Activated CD8-positive, alpha-beta T cell treated with anti-CD3 and anti-CD28 coated beads for 36 hours (primary cell): ENCODE measurements around the gene OR52N2. TPM values are rescaled to one million over a fixed set of nuclear protein-coding genes. Genes with fewer than 3 reads are reported as not detected.

Experiments used
- ATAC-seq: fragments of 200-7000 bp; cut with Tn5 transposase; one replicate; pipeline ENCODE4 v1.10.0; 2021; ENCODE audit warnings: mild to moderate bottlenecking, moderate library complexity
- CTCF ChIA-PET: fragments of 350-600 bp; sonication (Branson Sonifier 250); formaldehyde crosslinking; loops from one replicate; lab custom pipeline; 2021; ENCODE audit warnings: antibody characterized with exemption; lab: Charles Lee
- POLR2A ChIA-PET: fragments of 350-600 bp; sonication (Branson Sonifier 250); formaldehyde crosslinking; loops from one replicate; lab custom pipeline; 2021; ENCODE audit warnings: antibody characterized with exemption; lab: Charles Lee
- DNase-seq: peaks from one replicate; pipeline ENCODE4 v3.0.0-alpha.2; 2020
- H3K27ac Mint-ChIP-seq: one replicate; pipeline ENCODE4 v1.8.0; 2021; ENCODE audit warnings: mild to moderate bottlenecking, mixed read lengths
- H3K27me3 Mint-ChIP-seq: one replicate; pipeline ENCODE4 v1.8.0; 2021; ENCODE audit warnings: mixed read lengths
- H3K36me3 Mint-ChIP-seq: one replicate; pipeline ENCODE4 v1.8.0; 2021; ENCODE audit warnings: low read depth, mixed read lengths
- H3K4me1 Mint-ChIP-seq: one replicate; pipeline ENCODE4 v1.8.0; 2021; ENCODE audit warnings: low read depth, mixed read lengths
- H3K4me3 Mint-ChIP-seq: one replicate; pipeline ENCODE4 v1.8.0; 2021; ENCODE audit warnings: mild to moderate bottlenecking, moderate library complexity, mixed read lengths
- H3K9me3 Mint-ChIP-seq: one replicate; pipeline ENCODE4 v1.8.0; 2021; ENCODE audit warnings: mixed read lengths
- CTCF ChIP-seq: fragments of 200-600 bp; IDR thresholded peaks from one replicate; pipeline ENCODE4 v1.8.0; 2022; ENCODE audit warnings: antibody characterized with exemption, mild to moderate bottlenecking
- intact Hi-C: fragments of 100-400 bp; cut with micrococcal nuclease; formaldehyde crosslinking; loops from one replicate; pipeline ENCODE4 v1.10.0; 2022
- total RNA-seq, 2 experiments: library from RNA; stranded (reverse); gene quantifications; one replicate each; pipeline ENCODE4 v1.2.3, GENCODE V29; 2021

The OR52N2 gene
- total RNA-seq, 2 experiments from 2014 or later, result not detected

DNA sequence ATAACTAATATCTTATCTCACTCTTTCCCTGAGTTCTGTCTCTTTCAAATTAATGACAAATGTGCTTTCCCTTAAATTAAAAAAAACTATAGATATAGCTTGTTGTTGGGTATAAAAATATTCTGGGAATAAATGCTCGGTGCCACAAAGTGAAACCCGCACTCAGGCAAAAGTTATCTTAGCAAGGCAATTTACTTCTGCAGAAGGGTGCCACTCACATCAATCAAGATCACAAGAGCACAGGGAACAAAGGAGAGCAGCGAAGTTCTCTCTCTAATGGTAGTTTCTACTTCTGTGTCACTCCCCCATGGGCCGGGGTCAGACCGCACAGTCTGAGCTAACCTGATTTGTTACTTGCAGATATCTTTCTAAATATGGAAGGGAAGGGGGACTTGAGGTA is 4.7 kb upstream of the OR52N2 start:
- intact Hi-C loops, result loop anchor here (10.0 kb wide), 1 partner anchor 679 kb away; no protein-coding TSS in a partner anchor
- Mint-ChIP-seq H3K27ac (no peak overlapping the region), H3K4me3 (no peak overlapping the region), H3K36me3 (no peaks in the 10 kb centered on the region), H3K27me3 (peaks cover 14% of the 10 kb centered on the region), H3K9me3 (peaks cover 10% of the 10 kb centered on the region), H3K4me1 (peaks cover 2% of the 10 kb centered on the region)
- ATAC-seq (no peak), DNase-seq (no peak)
- ChIA-PET POLR2A (no interaction called here), CTCF (no interaction called here)
- TF ChIP-seq CTCF, result no peak

DNA sequence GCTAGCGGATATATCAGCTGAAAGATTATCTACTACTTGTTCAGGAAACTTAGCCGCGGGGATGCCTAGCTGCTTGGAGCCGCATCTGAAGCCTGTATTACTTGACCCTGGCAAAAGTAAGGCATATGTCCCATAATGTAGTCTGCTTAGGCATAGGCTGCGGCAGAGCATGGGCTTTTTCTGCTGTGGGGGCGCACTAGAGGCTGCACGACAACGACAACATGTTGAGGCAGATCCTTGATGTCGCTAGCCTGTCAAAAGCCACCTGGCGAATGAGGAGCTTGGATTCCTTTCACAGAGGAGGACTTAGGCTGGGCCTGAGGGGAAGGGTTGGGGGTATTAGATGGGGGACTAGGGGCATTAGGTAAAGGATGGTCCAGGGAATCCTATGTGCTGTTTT is 1.1 kb upstream of the OR52N2 start:
- TF ChIP-seq CTCF, result no peak
- ATAC-seq (no peak), DNase-seq (peak; percentile 7)
- peaks cover 22% of the 10 kb centered on the region for H3K27me3 Mint-ChIP-seq
- CTCF ChIA-PET, result interaction anchor here (0.6 to 1.4 kb wide), 6 partner anchors 8 to 336 kb away, joined by 3 to 5 read pairs (median 3); partner anchors contain the start of gene TRIM5
- peaks cover 10% of the 10 kb centered on the region for H3K9me3 Mint-ChIP-seq
- intact Hi-C loops, result loop anchor here (5.0 to 10.0 kb wide), 2 partner anchors 115 to 683 kb away; no protein-coding TSS in a partner anchor
- H3K4me3 Mint-ChIP-seq, result no peak overlapping the region
- POLR2A ChIA-PET, result no interaction called here
- no peaks in the 10 kb centered on the region for H3K36me3 Mint-ChIP-seq
- H3K4me1 Mint-ChIP-seq, result peaks cover 6% of the 10 kb centered on the region
- no peak overlapping the region for H3K27ac Mint-ChIP-seq

GRCh38 chr11:5809122-5809519 is 397 bp downstream of the OR52N2 start:
- H3K9me3 Mint-ChIP-seq, result peaks cover 4% of the 10 kb centered on the region
- ChIA-PET CTCF (interaction anchor here (0.9 to 2.0 kb wide), 8 partner anchors 10 to 1173 kb away, joined by 3 to 13 read pairs (median 4); partner anchors contain the start of genes OR51D1, TRIM22 and TRIM5), POLR2A (interaction anchor here (0.6 kb wide), 1 partner anchor 336 kb away, joined by 3 read pairs; no protein-coding TSS in a partner anchor)
- H3K27me3 Mint-ChIP-seq, result peaks cover 15% of the 10 kb centered on the region
- no peaks in the 10 kb centered on the region for H3K36me3 Mint-ChIP-seq
- peak; percentile 3 for DNase-seq
- ATAC-seq, result peak; percentile 34
- peak overlapping the region; percentile 57 for H3K27ac Mint-ChIP-seq
- H3K4me1 Mint-ChIP-seq, result peaks cover 6% of the 10 kb centered on the region
- intact Hi-C loops, result loop anchor here (5.0 to 10.0 kb wide), 2 partner anchors 117 to 684 kb away; no protein-coding TSS in a partner anchor
- TF ChIP-seq CTCF, result no peak
- peak overlapping the region; percentile 85 for H3K4me3 Mint-ChIP-seq

GRCh38 chr11:5809905-5810795 is 1.4 kb downstream of the OR52N2 start:
- Mint-ChIP-seq H3K4me1 (peaks cover 6% of the 10 kb centered on the region), H3K27me3 (peaks cover 13% of the 10 kb centered on the region), H3K9me3 (no peaks in the 10 kb centered on the region), H3K4me3 (no peak overlapping the region), H3K36me3 (no peaks in the 10 kb centered on the region), H3K27ac (no peak overlapping the region)
- ATAC-seq (no peak), DNase-seq (no peak)
- CTCF ChIA-PET, result interaction anchor here (0.9 to 2.0 kb wide), 8 partner anchors 9 to 1174 kb away, joined by 3 to 13 read pairs (median 4); partner anchors contain the start of genes OR51D1, TRIM22 and TRIM5
- no peak for TF ChIP-seq CTCF
- POLR2A ChIA-PET, result interaction anchor here (0.6 kb wide), 1 partner anchor 139 kb away, joined by 3 read pairs; no protein-coding TSS in a partner anchor
- intact Hi-C loops, result loop anchor here (5.0 to 10.0 kb wide), 2 partner anchors 118 to 685 kb away; no protein-coding TSS in a partner anchor
